ENCODE results near the gene TBC1D2. TPM values are rescaled to one million over a fixed set of nuclear protein-coding genes. Genes with fewer than 3 reads are reported as not detected.

The TBC1D2 gene
- total RNA-seq, 4 donors from 2014 or later: 4.9 to 9.8 (median 7.8) TPM

DNA sequence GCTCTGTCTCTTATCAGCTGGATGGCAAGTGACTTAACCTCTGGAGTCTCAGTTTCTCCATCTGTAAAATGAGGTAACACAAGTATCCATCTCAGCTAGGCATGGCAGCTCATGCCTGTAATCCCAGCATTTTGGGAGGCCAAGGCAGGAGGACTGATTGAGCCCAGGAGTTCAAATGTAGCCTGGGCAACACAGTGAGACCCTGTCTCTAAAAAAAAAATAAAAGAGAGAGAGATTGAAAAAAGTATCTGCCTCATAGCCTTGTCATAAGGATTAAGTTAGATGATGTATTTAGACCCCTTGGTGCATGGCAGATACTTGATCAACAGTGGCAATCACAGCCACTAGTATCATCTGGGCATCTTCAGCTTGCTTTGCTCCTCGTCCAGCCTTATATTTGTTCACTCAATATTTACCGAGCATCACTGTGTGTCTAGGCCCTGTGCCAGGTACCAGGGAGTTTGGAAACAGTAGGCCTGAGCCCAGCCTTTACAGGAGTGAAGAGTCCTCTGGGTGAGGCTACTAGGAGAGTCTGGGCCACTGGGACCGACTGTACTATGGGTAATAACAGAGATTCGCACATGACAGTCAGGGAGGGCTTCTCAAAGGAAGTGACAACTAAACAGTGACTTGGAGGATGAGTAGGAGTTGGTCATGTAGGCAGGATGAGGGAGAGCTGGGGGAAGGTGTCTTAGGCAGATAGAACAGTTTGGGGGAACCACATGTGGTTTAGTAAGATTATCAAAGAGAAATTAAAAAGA, 97.2 kb downstream of the TBC1D2 start:
- no peaks in the 10 kb centered on the region for H3K9me3 ChIP-seq
- TF ChIP-seq EP300 (IDR thresholded peaks at IDR 0.05): no peak
- no peaks in the 10 kb centered on the region for H3K36me3 ChIP-seq
- no peaks in the 10 kb centered on the region for H3K4me1 ChIP-seq
- no peaks in the 10 kb centered on the region for H3K27me3 ChIP-seq
- 82 to 90% methylated on average over 2 to 3 of the region's 4 CpGs for WGBS, 2 donors (ENCODE audit: low coverage in 1 of 2)
- no peak for ATAC-seq
- no peak overlapping the region for H3K4me3 ChIP-seq
- no peak overlapping the region for H3K27ac ChIP-seq

DNA sequence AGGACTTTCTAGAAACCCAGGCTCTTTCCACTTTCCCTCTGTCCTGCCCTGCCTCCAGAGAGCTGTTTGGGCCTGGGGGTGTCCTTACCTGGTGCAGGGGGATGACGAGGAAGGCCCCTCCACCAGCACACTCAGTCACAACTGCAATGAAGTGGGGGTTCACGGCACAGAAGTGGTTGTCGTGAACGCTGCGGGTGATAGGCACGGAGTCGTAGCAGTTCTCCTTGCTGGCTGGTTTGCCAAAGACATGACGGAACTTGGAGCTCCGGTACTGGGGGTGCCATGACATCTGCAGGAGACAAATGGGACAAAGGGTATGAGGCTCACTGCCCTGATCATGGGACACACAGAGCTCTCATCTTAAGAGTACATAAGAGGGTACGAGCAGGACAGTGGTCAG, 98.1 kb downstream of the TBC1D2 start:
- H3K36me3 ChIP-seq: no peaks in the 10 kb centered on the region
- H3K27ac ChIP-seq: no peak overlapping the region
- no peaks in the 10 kb centered on the region for H3K4me1 ChIP-seq
- H3K9me3 ChIP-seq: no peaks in the 10 kb centered on the region
- no peaks in the 10 kb centered on the region for H3K27me3 ChIP-seq
- no peak for ATAC-seq
- TF ChIP-seq, protein P1, sequence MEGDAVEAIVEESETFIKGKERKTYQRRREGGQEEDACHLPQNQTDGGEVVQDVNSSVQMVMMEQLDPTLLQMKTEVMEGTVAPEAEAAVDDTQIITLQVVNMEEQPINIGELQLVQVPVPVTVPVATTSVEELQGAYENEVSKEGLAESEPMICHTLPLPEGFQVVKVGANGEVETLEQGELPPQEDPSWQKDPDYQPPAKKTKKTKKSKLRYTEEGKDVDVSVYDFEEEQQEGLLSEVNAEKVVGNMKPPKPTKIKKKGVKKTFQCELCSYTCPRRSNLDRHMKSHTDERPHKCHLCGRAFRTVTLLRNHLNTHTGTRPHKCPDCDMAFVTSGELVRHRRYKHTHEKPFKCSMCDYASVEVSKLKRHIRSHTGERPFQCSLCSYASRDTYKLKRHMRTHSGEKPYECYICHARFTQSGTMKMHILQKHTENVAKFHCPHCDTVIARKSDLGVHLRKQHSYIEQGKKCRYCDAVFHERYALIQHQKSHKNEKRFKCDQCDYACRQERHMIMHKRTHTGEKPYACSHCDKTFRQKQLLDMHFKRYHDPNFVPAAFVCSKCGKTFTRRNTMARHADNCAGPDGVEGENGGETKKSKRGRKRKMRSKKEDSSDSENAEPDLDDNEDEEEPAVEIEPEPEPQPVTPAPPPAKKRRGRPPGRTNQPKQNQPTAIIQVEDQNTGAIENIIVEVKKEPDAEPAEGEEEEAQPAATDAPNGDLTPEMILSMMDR (IDR thresholded peaks at IDR 0.05): no peak
- TF ChIP-seq POLR2AphosphoS5 (IDR thresholded peaks at IDR 0.05): no peak
- TF ChIP-seq EP300 (IDR thresholded peaks at IDR 0.05): no peak
- no peak for TF ChIP-seq POLR2A (IDR thresholded peaks at IDR 0.05)
- H3K4me3 ChIP-seq: no peak overlapping the region
- WGBS, 2 donors (ENCODE audit: low coverage in 1 of 2): 90 to 100% methylated on average over 1 to 2 of the region's 10 CpGs

GRCh38 chr9:98154678-98155077, 100.8 kb downstream of the TBC1D2 start:
- Histone ChIP-seq H3K27me3 (no peaks in the 10 kb centered on the region), H3K4me3 (no peak overlapping the region), H3K27ac (no peak overlapping the region), H3K36me3 (no peaks in the 10 kb centered on the region), H3K4me1 (no peaks in the 10 kb centered on the region), H3K9me3 (no peaks in the 10 kb centered on the region)
- TF ChIP-seq EP300 (IDR thresholded peaks at IDR 0.05): no peak
- no peak for TF ChIP-seq POLR2AphosphoS5 (IDR thresholded peaks at IDR 0.05)
- no peak for TF ChIP-seq POLR2A (IDR thresholded peaks at IDR 0.05)
- TF ChIP-seq, protein P1 (IDR thresholded peaks at IDR 0.05): no peak
- no peak for ATAC-seq
- WGBS, 2 donors (ENCODE audit: low coverage in 1 of 2): 76 to 95% methylated on average over 2 of the region's 2 CpGs

GRCh38 chr9:98152526-98152925, 102.9 kb downstream of the TBC1D2 start:
- no peaks in the 10 kb centered on the region for H3K9me3 ChIP-seq
- H3K4me3 ChIP-seq: no peak overlapping the region
- TF ChIP-seq POLR2AphosphoS5 (IDR thresholded peaks at IDR 0.05): no peak
- TF ChIP-seq POLR2A (IDR thresholded peaks at IDR 0.05): no peak
- TF ChIP-seq EP300 (IDR thresholded peaks at IDR 0.05): no peak
- ATAC-seq: no peak
- H3K36me3 ChIP-seq: no peaks in the 10 kb centered on the region
- no peaks in the 10 kb centered on the region for H3K4me1 ChIP-seq
- H3K27ac ChIP-seq: no peak overlapping the region
- H3K27me3 ChIP-seq: no peaks in the 10 kb centered on the region

DNA sequence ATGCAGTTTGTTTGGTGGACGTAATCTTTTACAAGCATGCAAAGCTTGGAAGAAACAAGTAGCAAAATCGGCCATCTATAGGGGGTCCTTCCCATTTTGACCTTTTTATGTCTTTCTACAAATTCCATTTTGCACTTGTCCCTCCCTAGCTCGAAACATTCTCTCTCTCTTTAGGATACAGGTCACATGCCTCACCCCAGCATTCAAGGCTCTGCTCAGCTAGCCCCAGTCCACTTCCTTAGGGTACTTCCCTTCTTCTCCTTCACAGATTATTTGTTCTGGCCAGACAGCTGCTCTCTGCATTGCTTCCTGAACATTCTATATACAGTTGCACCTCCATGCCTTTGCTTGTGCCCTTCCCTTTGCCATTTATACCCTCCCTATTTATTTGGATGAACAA, 104.7 kb downstream of the TBC1D2 start:
- TF ChIP-seq POLR2AphosphoS5 (IDR thresholded peaks at IDR 0.05) (no peak), EP300 (IDR thresholded peaks at IDR 0.05) (no peak), POLR2A (IDR thresholded peaks at IDR 0.05) (no peak)
- TF ChIP-seq, protein P1 (IDR thresholded peaks at IDR 0.05): no peak

DNA sequence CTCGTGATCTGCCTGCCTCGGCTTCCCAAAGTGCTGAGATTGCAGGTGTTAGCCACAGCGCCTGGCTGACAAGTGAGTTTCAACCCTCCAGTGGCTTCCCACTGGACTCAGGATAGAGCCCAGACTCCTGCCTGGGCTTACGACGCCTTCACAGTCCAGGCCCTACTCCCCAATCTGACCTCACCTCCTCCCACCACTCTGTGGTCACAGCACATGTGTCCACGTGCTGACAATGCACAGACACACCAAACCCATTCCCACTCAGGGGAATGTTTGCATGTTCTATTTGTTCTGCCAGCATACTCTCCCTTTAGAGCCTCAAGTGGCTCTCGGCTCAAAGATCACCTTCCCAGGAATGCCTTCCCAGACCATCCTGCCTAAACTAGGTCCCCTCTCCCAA, 105.3 kb downstream of the TBC1D2 start:
- 40 to 50% methylated on average over 1 to 4 of the region's 7 CpGs for WGBS, 2 donors (ENCODE audit: low coverage in 1 of 2)
- TF ChIP-seq POLR2A (IDR thresholded peaks at IDR 0.05) (no peak), EP300 (IDR thresholded peaks at IDR 0.05) (no peak), POLR2AphosphoS5 (IDR thresholded peaks at IDR 0.05) (no peak)
- TF ChIP-seq, protein P1 (IDR thresholded peaks at IDR 0.05): no peak
- Histone ChIP-seq H3K4me1 (no peaks in the 10 kb centered on the region), H3K27me3 (no peaks in the 10 kb centered on the region), H3K36me3 (no peaks in the 10 kb centered on the region), H3K9me3 (no peaks in the 10 kb centered on the region), H3K4me3 (no peak overlapping the region), H3K27ac (no peak overlapping the region)
- ATAC-seq: no peak

More for the DNA sequence above, 104.7 kb downstream of the TBC1D2 start:
- WGBS, 2 donors (ENCODE audit: low coverage in 1 of 2): 69 to 78% methylated on average over 2 to 3 of the region's 3 CpGs
- no peaks in the 10 kb centered on the region for H3K36me3 ChIP-seq
- H3K4me1 ChIP-seq: no peaks in the 10 kb centered on the region
- H3K9me3 ChIP-seq: no peaks in the 10 kb centered on the region
- no peaks in the 10 kb centered on the region for H3K27me3 ChIP-seq
- ATAC-seq: no peak
- no peak overlapping the region for H3K27ac ChIP-seq
- no peak overlapping the region for H3K4me3 ChIP-seq

Data from gastroesophageal sphincter (tissue), 4 donors.